GM21786 (cell line): ENCODE measurements around the gene ZNF770.
"Not testable (repeated sequence)": the region's sequence is repeated elsewhere in the genome, so short reads cannot be mapped to it uniquely, and the experiment has no call there.

Experiments
- ATAC-seq: cut with Tn5 transposase; IDR thresholded peaks from one replicate; pipeline ENCODE4 v1.9.1; 2021; ENCODE audit not compliant: unreplicated experiment

ZNF770 gene

GRCh38 chr15:34976073-34976472, 12.0 kb downstream of the ZNF770 start:
- no peak for ATAC-seq

GRCh38 chr15:34973512-34973911, 14.6 kb downstream of the ZNF770 start:
- no peak for ATAC-seq

- ATAC-seq, result not testable (repeated sequence)
Measured at GRCh38 chr15:34970098-34970643, 17.9 kb downstream of the ZNF770 start.

DNA sequence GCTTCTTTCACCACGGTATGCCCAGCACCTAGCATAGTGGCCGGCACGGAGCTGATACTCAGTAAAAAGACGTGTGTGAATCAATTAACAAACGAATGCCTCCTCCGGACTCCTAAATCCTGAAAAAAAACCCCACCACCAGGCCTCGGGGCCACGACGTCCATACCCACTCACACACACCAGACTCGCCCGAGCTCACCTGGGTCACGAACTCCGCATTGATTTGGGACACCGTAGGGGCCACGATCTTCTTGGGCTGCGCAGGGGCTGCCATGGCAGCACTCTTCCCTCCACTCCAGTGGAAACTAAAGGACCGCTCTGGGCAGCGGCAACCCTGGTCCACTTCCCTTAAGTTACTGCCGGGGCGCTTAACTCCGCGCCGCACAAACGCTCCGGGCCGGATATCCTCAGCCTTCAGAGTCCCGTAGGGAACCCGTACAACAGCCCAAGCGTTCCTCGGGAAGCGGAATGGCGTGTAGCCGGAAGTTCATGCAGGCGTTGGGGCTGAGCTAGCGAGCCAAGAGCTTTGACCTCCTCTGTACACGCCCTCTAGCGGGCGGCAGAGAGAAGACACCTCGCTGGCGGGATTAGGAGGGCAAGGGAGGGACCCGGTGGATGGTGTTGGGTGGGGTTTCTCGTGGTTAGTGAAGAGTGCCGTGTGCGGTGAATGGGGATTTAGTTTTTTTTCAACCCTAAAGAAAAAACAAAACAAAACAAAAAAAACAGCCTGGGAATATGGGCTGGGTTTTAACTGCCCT, 18.6 kb downstream of the ZNF770 start, which contains the start of gene AQR:
Gene AQR, minus strand, starts transcription at position 403 of the 758 bp plus-strand sequence. Its CDS starts 129 bp downstream, at position 274.
- ATAC-seq, result peak; percentile 98

DNA sequence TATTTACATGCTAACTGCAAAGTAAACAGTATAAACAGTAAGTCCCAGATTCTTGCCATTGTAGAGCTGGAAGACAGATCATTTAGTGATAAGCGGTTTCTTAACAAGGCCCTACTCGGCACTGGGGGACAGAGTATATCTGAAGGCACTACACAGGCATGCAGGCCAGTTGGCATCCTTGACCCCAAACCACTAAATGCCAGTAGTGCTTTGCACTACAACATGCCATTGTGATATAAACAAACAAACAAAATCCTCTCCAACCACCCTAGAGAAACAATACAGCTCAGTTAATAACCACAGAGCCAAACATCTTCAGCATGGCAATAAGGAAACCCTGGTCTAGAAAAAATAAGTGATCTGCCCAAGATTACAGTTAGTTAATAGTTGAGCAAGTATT, 23.8 kb downstream of the ZNF770 start:
- no peak for ATAC-seq

DNA sequence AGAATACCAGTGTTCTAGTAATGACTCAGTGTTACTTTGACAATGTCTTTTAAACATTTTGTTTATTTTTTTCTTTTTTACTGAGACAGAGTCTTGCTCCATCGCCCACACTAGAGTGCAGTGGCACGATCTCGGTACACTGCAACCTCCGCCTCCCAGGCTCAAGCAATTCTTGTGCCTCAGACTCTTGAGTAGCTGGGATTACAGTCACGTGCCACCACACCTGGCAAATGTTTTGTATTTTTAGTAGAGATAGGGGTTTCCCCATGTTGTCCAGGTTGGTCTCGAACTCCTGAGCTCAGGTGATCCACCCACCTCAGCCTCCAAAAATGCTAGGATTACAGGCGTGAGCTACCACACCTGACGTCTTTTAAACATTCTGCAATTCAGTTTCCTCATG, 34.2 kb downstream of the ZNF770 start:
- no peak for ATAC-seq

DNA sequence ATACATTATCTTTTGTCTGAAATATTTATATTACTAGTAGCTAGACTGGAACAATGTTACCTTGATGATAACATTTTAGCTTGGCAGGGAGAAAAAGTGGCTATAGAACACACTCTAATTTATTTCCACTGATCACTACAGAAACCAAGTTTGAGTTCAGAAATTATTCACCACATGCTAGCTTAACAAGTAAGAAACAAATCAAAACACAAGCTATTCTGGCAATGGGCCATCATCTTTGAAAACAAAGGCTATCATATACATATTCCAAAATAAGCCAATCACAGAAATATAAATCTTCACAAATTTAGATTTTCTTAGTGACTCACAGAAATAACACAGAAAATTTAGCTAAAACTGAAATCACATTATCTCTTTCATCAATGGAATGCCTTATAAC, 35.6 kb downstream of the ZNF770 start:
- no peak for ATAC-seq

- ATAC-seq, result no peak
Measured at GRCh38 chr15:34951993-34952392, 36.1 kb downstream of the ZNF770 start.

DNA sequence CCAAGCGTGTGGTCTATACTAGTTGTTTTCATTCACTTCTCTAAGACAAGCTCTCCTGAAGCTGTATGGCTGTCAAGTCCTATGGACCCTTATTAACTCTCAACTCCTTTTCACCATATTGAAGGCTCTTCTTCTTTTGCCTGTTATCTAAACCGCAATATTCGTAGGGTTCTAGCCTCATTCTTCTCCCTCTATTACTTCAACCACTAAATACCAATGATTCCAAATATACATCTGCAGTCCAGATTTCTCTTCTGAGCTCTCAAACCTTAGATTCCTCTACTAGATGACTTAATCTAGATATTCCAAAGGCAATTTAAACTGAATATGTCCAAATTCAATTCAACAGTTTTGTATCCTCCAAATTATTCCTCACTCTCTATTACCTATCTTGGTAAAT, 43.2 kb downstream of the ZNF770 start:
- no peak for ATAC-seq

GRCh38 chr15:34943711-34944110, 44.4 kb downstream of the ZNF770 start:
- ATAC-seq, result no peak

GRCh38 chr15:34943264-34943663, 44.8 kb downstream of the ZNF770 start:
- not testable (repeated sequence) for ATAC-seq

- ATAC-seq, result no peak
Measured at GRCh38 chr15:34942363-34942762, 45.7 kb downstream of the ZNF770 start.

- ATAC-seq, result no peak
Measured at GRCh38 chr15:34941831-34942230, 46.3 kb downstream of the ZNF770 start.

DNA sequence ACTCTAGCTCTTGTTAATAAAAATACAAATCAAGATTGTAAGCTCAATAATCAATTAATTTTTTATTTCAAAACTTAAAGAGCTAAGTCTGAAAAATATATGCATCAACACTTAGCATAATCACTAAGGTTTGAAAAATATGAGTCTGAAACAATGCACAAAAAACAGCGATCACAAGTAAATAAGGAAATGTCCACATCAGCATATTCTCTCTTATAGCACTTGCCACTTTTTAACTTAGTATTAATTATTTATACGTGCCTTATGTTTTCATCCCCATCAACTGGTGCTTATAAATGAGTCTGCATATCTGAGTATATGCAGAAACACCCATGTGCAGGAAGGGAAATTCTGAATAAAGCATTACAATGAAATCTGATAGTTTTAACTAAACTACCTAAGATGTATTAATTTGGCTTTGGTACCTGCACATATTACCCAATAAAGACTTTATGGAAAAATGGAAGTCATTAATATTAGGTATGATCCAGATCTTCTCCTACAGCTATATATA, 46.8 kb downstream of the ZNF770 start:
- ATAC-seq, result no peak

DNA sequence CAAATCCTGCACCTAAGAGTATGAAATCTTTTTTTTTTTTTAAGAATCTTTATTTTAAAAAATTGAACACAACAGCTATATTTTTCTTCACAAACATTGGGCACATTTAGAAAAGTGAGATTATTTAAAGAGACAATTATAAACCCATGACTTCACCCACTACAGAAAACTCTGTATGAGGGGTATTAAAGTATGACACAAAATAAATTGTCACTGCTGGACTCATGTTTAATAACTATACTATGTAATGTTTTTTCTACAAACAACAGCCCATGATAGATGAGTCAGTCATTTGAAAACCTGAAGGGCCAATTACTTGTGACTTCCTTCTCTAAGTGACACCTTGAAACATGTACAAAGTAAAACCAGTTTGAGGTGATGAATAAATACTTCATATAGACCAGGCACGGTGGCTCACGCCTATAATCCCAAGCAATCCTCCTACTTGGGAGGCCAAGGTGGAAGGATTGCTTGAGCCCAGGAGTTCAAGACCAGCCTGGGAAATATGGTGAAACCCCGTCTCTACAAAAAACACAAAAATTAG, 54.6 kb downstream of the ZNF770 start:
- ATAC-seq, result no peak

DNA sequence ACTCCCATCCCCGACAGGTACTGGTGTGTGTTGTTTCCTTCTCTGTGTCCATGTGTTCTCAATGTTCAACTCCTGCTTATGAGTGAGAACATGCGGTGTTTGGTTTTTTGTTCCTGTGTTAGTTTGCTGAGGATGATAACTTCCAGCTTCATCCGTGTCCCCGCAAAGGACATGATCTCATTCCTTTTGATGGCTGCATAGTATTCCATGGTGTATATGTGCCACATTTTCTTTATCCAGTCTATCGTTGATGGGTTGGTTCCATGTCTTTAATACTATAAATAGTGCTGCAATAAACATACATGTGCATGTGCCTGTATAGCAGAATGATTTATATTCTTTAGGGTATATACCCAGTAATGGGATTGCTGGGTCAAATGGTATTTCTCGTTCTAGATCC, 59.7 kb downstream of the ZNF770 start:
- ATAC-seq, result not testable (repeated sequence)
